ENCODE results near the gene KRTAP10-5.

Gene KRTAP10-5

GRCh38 chr21:44544566-44544965 lies 35.8 kb downstream of the KRTAP10-5 start:
- Histone ChIP-seq H3K9ac (ENCODE audit: low read length) (no peak overlapping the region), H3K23ac (ENCODE audit: low read length) (no peak overlapping the region), H2AK5ac (ENCODE audit: low read length) (no peak overlapping the region), H3K4me2 (ENCODE audit: low read length) (no peak overlapping the region), H3K56ac (ENCODE audit: low read length) (no peak overlapping the region), H3K27me3 (ENCODE audit: insufficient read depth, low read length, poor library complexity) (no peaks in the 10 kb centered on the region), H3K36me3 (ENCODE audit: control insufficient read depth, insufficient read depth, low read length) (no peaks in the 10 kb centered on the region), H3K4ac (ENCODE audit: low read depth, low read length) (no peak overlapping the region), H2BK5ac (ENCODE audit: low read length) (no peak overlapping the region), H4K8ac (ENCODE audit: low read depth, low read length) (no peak overlapping the region), H3K18ac (ENCODE audit: low read length) (no peak overlapping the region), H3K4me1 (ENCODE audit: control insufficient read depth, low read depth, low read length) (peaks cover 9% of the 10 kb centered on the region), H3K79me1 (ENCODE audit: low read length) (no peaks in the 10 kb centered on the region), H4K5ac (ENCODE audit: low read length) (no peak overlapping the region), H3K4me3 (ENCODE audit: low read length) (no peak overlapping the region), H3K27ac (ENCODE audit: low read depth, low read length) (no peak overlapping the region), H2BK15ac (replicated peaks; ENCODE audit: low read depth) (no peak overlapping the region), H2BK120ac (ENCODE audit: low read depth, low read length) (no peak overlapping the region), H3K79me2 (ENCODE audit: control insufficient read depth, insufficient read depth, low read length) (no peaks in the 10 kb centered on the region)
- DNase-seq = no peak
- WGBS (ENCODE audit: extremely low coverage, insufficient coverage, low lambda C conversion rate) = no CpG with 5 or more reads among the region's 3 CpGs

DNA sequence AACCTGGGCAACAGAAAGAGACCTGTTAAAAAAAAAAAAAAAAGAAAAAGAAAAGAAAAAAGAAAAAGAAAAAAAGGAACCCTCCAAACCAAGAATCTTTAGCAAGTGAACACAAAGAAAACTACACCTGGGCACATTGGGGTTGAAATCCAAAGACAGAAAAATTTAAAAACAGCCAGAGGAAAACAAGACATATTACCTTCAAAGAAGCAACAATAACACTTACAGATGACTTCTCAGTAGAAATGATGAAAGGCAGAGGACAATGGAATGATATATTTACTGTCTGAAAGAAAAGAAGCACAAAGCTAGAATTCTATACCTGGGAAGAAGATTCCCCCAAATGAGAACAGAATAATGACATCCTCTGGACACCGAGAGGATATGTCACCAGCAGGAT lies 37.7 kb downstream of the KRTAP10-5 start:
- H2BK5ac ChIP-seq (ENCODE audit: low read length) = no peak overlapping the region
- no peak overlapping the region for H4K5ac ChIP-seq (ENCODE audit: low read length)
- H2AK5ac ChIP-seq (ENCODE audit: low read length) = no peak overlapping the region
- no peaks in the 10 kb centered on the region for H3K4me1 ChIP-seq (ENCODE audit: control insufficient read depth, low read depth, low read length)
- no peaks in the 10 kb centered on the region for H3K79me1 ChIP-seq (ENCODE audit: low read length)
- no peak overlapping the region for H3K9ac ChIP-seq (ENCODE audit: low read length)
- WGBS (ENCODE audit: extremely low coverage, insufficient coverage, low lambda C conversion rate) = no CpG with 5 or more reads among the region's 1 CpG
- no peak overlapping the region for H3K4ac ChIP-seq (ENCODE audit: low read depth, low read length)
- H3K4me3 ChIP-seq (ENCODE audit: low read length) = no peak overlapping the region
- DNase-seq = no peak
- H4K8ac ChIP-seq (ENCODE audit: low read depth, low read length) = no peak overlapping the region
- no peak overlapping the region for H2BK120ac ChIP-seq (ENCODE audit: low read depth, low read length)
- no peak overlapping the region for H3K27ac ChIP-seq (ENCODE audit: low read depth, low read length)
- no peaks in the 10 kb centered on the region for H3K79me2 ChIP-seq (ENCODE audit: control insufficient read depth, insufficient read depth, low read length)
- no peak overlapping the region for H2BK15ac ChIP-seq (replicated peaks; ENCODE audit: low read depth)
- H3K36me3 ChIP-seq (ENCODE audit: control insufficient read depth, insufficient read depth, low read length) = no peaks in the 10 kb centered on the region
- H3K4me2 ChIP-seq (ENCODE audit: low read length) = no peak overlapping the region
- no peak overlapping the region for H3K18ac ChIP-seq (ENCODE audit: low read length)
- no peak overlapping the region for H3K23ac ChIP-seq (ENCODE audit: low read length)
- H3K56ac ChIP-seq (ENCODE audit: low read length) = no peak overlapping the region
- no peaks in the 10 kb centered on the region for H3K27me3 ChIP-seq (ENCODE audit: insufficient read depth, low read length, poor library complexity)

DNA sequence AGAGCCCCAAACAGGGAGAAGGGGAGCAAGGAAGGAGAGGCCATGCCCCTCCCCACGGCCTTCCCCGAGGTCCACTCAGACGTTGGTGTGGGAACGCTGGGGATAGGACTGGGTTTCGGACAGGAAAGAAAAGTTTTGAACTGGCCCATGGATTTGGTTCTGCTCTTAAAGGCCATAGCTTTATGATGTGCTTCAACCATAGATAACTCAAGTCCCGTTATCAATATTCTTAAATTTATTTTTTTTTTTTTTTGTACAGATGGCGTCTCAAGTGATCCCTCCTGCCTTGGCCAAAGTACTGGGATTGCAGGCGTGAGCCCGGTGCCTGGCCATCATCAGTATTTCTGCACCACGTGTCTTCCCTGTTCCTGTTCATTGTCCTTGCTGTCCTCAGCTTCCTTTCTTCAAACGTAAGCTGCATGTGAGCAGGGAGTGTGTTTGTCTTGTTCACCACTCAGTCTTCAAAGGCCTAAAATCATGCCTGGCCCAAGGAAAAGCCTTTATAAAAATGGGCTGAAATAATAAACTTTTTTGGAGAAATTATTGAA lies 39.6 kb downstream of the KRTAP10-5 start:
- Histone ChIP-seq H3K79me1 (ENCODE audit: low read length) (no peaks in the 10 kb centered on the region), H2BK5ac (ENCODE audit: low read length) (no peak overlapping the region), H3K27me3 (ENCODE audit: insufficient read depth, low read length, poor library complexity) (no peaks in the 10 kb centered on the region), H3K36me3 (ENCODE audit: control insufficient read depth, insufficient read depth, low read length) (no peaks in the 10 kb centered on the region), H2BK15ac (replicated peaks; ENCODE audit: low read depth) (no peak overlapping the region), H3K18ac (ENCODE audit: low read length) (no peak overlapping the region), H2AK5ac (ENCODE audit: low read length) (no peak overlapping the region), H4K8ac (ENCODE audit: low read depth, low read length) (no peak overlapping the region), H3K9ac (ENCODE audit: low read length) (no peak overlapping the region), H3K27ac (ENCODE audit: low read depth, low read length) (no peak overlapping the region), H3K23ac (ENCODE audit: low read length) (no peak overlapping the region), H3K4me2 (ENCODE audit: low read length) (no peak overlapping the region), H3K79me2 (ENCODE audit: control insufficient read depth, insufficient read depth, low read length) (no peaks in the 10 kb centered on the region), H3K56ac (ENCODE audit: low read length) (no peak overlapping the region), H4K5ac (ENCODE audit: low read length) (no peak overlapping the region), H3K4me3 (ENCODE audit: low read length) (no peak overlapping the region), H3K4me1 (ENCODE audit: control insufficient read depth, low read depth, low read length) (no peaks in the 10 kb centered on the region), H2BK120ac (ENCODE audit: low read depth, low read length) (no peak overlapping the region), H3K4ac (ENCODE audit: low read depth, low read length) (no peak overlapping the region)
- no CpG with 5 or more reads among the region's 11 CpGs for WGBS (ENCODE audit: extremely low coverage, insufficient coverage, low lambda C conversion rate)
- no peak for DNase-seq

GRCh38 chr21:44539991-44540666 lies 40.3 kb downstream of the KRTAP10-5 start, which contains the start of gene KRTAP10-1:
TSS of gene KRTAP10-1 (minus strand) at chr21:44540195. CDS start at chr21:44540150, 45 bp downstream.
- DNase-seq = no peak

GRCh38 chr21:44539046-44539445 lies 41.4 kb downstream of the KRTAP10-5 start:
- Histone ChIP-seq H3K23ac (ENCODE audit: low read length) (no peak overlapping the region), H3K4me2 (ENCODE audit: low read length) (no peak overlapping the region), H3K18ac (ENCODE audit: low read length) (no peak overlapping the region), H3K27ac (ENCODE audit: low read depth, low read length) (no peak overlapping the region), H2BK15ac (replicated peaks; ENCODE audit: low read depth) (no peak overlapping the region), H4K8ac (ENCODE audit: low read depth, low read length) (no peak overlapping the region), H2AK5ac (ENCODE audit: low read length) (no peak overlapping the region), H3K79me2 (ENCODE audit: control insufficient read depth, insufficient read depth, low read length) (no peaks in the 10 kb centered on the region), H3K56ac (ENCODE audit: low read length) (no peak overlapping the region), H3K9ac (ENCODE audit: low read length) (no peak overlapping the region), H3K27me3 (ENCODE audit: insufficient read depth, low read length, poor library complexity) (no peaks in the 10 kb centered on the region), H2BK5ac (ENCODE audit: low read length) (no peak overlapping the region), H3K4me1 (ENCODE audit: control insufficient read depth, low read depth, low read length) (no peaks in the 10 kb centered on the region), H3K79me1 (ENCODE audit: low read length) (no peaks in the 10 kb centered on the region), H2BK120ac (ENCODE audit: low read depth, low read length) (no peak overlapping the region), H3K4ac (ENCODE audit: low read depth, low read length) (no peak overlapping the region), H4K5ac (ENCODE audit: low read length) (no peak overlapping the region), H3K4me3 (ENCODE audit: low read length) (no peak overlapping the region), H3K36me3 (ENCODE audit: control insufficient read depth, insufficient read depth, low read length) (no peaks in the 10 kb centered on the region)
- WGBS (ENCODE audit: extremely low coverage, insufficient coverage, low lambda C conversion rate) = no CpG with 5 or more reads among the region's 14 CpGs
- no peak for DNase-seq

More at GRCh38 chr21:44539991-44540666, 40.3 kb downstream of the KRTAP10-5 start, which contains the start of gene KRTAP10-1:
- no peak within 1 kb of the TSS for H3K23ac ChIP-seq (ENCODE audit: low read length)
- H2BK5ac ChIP-seq (ENCODE audit: low read length) = no peak within 1 kb of the TSS
- no peak within 1 kb of the TSS for H4K8ac ChIP-seq (ENCODE audit: low read depth, low read length)
- WGBS (ENCODE audit: extremely low coverage, insufficient coverage, low lambda C conversion rate) = no CpG with 5 or more reads among the region's 21 CpGs
- H3K9ac ChIP-seq (ENCODE audit: low read length) = no peak within 1 kb of the TSS
- H2BK15ac ChIP-seq (replicated peaks; ENCODE audit: low read depth) = no peak within 1 kb of the TSS
- H2BK120ac ChIP-seq (ENCODE audit: low read depth, low read length) = no peak within 1 kb of the TSS
- no peaks in the 10 kb centered on the region for H3K27me3 ChIP-seq (ENCODE audit: insufficient read depth, low read length, poor library complexity)
- H3K79me1 ChIP-seq (ENCODE audit: low read length) = no peaks in the 10 kb centered on the region
- H3K79me2 ChIP-seq (ENCODE audit: control insufficient read depth, insufficient read depth, low read length) = no peaks in the 10 kb centered on the region
- H3K56ac ChIP-seq (ENCODE audit: low read length) = no peak within 1 kb of the TSS
- H3K27ac ChIP-seq (ENCODE audit: low read depth, low read length) = no peak within 1 kb of the TSS
- no peaks in the 10 kb centered on the region for H3K36me3 ChIP-seq (ENCODE audit: control insufficient read depth, insufficient read depth, low read length)
- H3K4ac ChIP-seq (ENCODE audit: low read depth, low read length) = no peak within 1 kb of the TSS
- H3K4me3 ChIP-seq (ENCODE audit: low read length) = no peak within 1 kb of the TSS
- H3K4me2 ChIP-seq (ENCODE audit: low read length) = no peak within 1 kb of the TSS
- no peak within 1 kb of the TSS for H4K5ac ChIP-seq (ENCODE audit: low read length)
- H2AK5ac ChIP-seq (ENCODE audit: low read length) = no peak within 1 kb of the TSS
- no peaks in the 10 kb centered on the region for H3K4me1 ChIP-seq (ENCODE audit: control insufficient read depth, low read depth, low read length)
- no peak within 1 kb of the TSS for H3K18ac ChIP-seq (ENCODE audit: low read length)
